NCI-H2227 (cell line): ENCODE results near the gene PRSS50.

Source experiments
- DNase-seq: peaks from one replicate; lab custom pipeline; 2025; ENCODE audit not compliant: unreplicated experiment; lab: John Stamatoyannopoulos, UW

The PRSS50 gene

GRCh38 chr3:46729038-46729437 is 11.4 kb upstream of the PRSS50 start:
- DNase-seq, result no peak

DNA sequence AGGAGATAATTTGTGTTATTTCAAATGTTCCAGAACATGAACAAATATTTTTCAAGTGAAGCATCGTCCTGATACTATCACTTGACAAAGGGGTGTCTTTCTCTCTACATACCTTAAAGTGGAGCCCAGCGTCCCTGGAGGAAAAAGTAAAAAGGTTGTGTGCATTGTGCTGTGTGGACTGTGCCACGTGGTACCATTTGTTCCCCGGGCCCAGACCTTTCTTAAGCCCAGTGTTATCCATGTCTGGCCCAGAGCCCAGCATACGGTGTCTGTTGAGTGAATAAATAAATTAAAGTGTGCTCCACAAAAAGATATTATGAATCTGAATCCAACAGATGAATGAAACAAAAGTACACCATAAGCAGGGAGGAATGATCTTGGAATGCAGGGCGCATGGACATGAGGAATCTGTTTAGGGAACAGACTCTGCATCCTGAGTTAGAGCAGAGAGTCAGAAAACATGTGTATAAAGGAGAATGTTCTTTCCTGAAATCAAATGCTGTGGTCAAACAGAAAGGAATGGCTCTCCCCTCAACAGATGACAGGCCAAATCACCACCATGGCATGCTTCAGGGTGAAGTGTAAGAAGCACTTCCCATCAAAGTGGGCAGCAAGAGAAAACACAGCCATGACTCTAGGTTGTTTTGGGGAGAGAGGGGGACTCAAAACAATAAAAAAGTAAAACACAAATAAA is 8.1 kb upstream of the PRSS50 start:
- no peak for DNase-seq

DNA sequence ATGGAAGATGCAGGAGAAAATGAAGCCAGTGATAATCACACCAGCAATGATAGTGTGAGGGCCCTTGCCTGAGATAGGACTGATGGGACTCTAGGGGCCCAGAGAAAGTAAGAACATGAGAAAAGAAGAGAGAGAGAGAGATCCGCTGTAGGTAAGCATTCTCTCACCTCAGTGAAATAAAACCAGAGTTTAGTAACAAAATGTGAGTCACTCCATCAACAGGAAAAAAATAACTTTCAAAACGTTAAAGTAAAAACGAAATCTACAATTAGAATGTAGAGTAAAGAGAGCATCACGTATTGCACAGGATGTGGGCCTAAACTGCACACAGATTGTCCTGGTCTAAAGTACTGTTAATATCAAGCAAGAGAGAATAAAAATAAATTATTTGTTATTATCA is 6.8 kb upstream of the PRSS50 start:
- no peak for DNase-seq

DNA sequence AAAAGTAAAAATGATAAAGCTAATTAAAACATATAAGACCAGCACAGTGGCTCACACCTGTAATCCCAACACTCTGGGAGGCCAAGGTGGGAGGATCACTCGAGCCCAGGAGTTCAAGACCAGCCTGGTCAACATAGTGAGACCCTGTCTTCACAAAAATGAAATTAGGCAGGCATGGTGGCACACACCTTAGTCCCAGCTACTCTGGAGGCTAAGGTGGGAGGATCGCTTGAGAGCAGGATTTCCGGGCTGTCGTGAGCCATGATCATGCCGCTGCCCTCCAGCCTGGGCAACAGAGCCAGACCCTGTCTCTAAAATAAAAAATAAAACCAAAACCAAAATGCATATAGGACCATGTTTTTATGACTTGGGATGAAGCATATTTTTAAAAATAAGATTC is 4.8 kb upstream of the PRSS50 start:
- no peak for DNase-seq

DNA sequence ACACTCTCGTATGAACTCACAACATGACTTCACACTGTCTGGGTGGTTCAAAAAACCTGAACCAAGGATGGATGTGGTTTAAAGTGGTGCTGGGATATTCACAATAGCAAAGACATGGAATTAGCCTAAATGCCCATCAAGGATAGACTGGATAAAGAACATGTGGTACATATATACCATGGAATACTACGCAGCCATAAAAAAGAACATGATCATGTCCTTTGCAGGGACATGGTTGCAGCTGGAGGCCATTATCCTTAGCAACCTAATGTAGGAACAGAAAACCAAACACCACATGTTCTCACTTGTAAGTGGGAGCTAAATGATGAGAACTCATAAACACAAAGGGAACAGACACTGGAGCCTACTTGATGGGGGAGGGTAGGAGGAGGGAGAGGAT is 3.3 kb upstream of the PRSS50 start:
- no peak for DNase-seq

DNA sequence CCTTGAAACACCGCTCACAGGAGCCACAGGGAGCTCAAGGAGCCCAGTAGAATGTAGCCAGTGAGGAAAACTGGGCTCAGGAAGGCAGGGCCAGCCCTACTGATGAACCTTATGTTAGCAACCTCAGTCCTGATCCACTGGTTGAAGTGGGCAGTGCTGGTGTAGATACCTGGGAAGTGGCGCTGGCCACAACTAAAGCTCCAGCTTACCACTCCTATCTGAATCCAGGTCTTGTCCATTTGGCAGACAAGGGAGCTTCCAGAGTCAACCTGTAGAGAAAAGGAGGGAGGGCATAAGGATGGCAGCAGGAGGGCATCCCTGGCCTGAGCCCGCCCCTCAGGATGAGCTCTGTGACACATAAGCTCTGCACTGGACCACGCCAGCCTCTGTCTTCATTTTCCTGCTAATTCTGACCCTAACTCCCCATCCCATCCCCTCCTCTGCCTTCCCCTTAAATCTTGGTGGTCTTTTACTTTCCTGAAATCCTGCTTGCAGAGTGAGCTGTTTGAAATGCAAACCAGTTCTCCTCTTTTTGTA is 2.1 kb upstream of the PRSS50 start:
- DNase-seq, result no peak

- no peak for DNase-seq
These were observed 1.4 kb upstream of the PRSS50 start for GRCh38 chr3:46719044-46719565.

GRCh38 chr3:46716461-46717441 is 918 bp downstream of the PRSS50 start:
- no peak for DNase-seq

GRCh38 chr3:46715507-46716175 is 2.0 kb downstream of the PRSS50 start:
- DNase-seq, result no peak

DNA sequence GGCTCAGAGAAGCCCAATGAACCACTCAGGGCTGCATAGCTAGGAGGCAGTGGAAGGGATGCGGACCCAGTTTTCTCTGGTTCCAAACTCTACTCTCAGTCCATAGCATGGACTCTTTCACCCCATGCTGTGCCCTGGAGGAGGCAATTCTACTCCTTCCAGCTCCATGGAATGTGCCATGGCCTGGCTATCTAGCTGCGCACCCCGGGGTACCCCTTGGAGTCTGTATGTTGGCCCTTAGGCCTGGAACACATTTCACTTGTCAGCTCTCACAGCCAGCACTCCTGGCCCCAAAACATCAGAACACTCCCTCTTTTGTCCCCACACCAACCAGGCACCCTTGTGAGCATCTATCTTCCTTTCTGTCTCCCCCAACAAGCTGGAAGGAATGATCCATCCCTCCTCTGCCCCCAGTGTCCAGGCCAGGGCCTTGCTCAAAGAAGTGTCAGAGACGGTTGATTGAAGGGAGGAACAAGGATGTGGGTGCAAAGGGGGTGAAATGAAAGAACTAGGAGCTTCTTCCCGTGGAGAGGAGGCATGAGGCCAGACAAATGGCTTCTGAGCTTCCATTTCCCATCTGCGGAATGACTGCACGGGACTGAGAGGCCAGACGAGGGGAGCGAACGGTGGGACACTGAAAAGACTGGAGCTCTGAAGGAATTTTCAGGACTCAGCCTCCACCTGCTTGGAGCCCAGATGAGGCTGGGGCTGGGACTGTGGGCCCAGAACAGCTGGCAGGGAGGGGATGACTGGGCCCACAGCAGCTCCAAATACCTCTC is 2.8 kb downstream of the PRSS50 start:
- no peak for DNase-seq

- DNase-seq, result no peak
These were observed 3.6 kb downstream of the PRSS50 start for GRCh38 chr3:46713898-46714552.

DNA sequence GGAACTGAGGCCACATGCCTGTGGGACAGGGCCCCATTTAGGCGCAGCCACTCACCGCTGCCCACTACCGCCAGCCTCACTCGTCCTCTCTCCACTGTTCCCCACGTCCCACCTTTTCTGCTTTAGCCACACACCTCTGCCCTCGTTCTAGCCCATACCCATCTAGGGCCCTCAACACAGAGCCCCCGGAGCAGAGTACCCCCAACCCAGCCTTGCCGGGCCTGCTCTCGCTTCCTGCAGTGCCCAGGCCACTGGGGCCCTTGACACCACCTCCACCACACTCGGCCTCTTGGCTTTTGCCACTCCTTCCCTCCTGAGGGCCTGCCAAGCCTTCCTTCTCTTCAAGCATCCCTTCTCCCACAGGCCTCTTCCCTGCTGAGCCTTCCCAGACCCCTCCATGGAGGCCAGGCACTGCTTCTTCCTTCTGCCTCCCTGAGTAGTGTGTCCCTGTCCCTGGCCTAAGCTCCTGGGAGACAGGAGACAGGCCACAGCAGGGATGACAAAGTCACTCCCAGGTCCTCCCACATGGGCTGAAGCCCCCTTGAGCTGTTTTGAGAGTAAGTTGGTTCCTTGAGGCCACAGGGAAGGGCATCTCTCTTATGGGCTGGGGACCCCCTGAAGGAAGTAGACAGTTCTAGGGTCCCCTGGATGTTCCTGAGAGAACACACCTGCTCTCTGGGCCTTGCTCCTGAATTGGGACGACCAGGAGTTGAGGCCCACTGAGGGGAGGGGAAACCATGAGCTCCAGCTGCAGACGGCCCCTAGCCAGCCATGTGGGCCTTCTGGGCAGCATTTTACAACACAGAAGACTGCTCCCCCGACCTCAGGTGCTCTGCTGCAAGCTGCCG is 4.4 kb downstream of the PRSS50 start:
- DNase-seq, result no peak

- DNase-seq, result no peak
These were observed 5.2 kb downstream of the PRSS50 start for GRCh38 chr3:46712191-46713049.

DNA sequence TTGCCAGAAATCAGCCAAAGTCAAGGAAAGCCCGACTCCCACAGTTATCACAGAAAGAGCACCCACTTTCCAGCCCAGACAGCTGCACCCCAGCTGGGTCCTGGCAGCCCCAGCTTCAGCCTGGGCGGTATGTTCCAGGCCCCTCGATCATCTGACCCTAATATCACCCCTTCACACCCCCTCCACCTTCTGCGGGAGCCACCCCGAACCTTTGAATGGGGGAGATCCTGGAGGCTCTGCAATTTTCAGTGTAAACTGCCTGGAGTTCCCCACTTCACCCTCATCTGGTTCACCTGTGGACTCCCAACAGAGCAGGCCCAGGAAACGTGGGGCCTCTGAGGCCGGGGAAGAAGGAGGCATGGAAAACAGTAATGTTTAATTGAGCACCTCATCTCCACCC is 5.9 kb downstream of the PRSS50 start:
- no peak for DNase-seq

GRCh38 chr3:46711305-46711704 is 6.4 kb downstream of the PRSS50 start:
- no peak for DNase-seq

DNA sequence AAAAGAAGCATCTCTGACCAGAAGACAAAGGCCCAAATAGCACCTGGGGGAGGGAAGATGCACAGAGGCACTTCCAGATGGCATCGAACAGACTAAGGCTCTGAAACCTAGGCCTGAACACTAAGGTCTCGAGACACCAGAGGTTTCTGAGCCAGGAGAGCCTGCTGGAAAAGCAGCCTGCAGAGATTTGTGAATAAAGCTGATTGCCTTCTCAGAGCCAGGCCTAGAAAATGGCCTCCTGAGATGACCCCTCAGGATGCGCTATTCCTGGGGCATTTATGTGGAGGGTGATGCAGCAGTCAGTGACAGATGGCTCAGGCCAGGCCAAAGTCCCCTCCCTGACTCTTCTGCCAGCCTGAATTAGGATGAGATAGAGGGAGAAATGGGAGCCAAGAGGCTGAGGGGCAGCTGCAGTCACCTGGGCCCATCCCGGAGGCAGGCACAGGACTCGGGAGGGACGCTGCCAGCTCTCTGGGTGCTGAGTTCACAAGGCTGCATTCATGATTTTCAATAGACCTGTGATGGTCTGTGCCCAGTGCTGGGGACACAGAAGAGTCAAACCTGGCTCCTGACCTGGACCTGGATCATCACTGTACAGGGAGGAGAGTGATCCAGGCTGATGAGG is 6.9 kb downstream of the PRSS50 start:
- no peak for DNase-seq

DNA sequence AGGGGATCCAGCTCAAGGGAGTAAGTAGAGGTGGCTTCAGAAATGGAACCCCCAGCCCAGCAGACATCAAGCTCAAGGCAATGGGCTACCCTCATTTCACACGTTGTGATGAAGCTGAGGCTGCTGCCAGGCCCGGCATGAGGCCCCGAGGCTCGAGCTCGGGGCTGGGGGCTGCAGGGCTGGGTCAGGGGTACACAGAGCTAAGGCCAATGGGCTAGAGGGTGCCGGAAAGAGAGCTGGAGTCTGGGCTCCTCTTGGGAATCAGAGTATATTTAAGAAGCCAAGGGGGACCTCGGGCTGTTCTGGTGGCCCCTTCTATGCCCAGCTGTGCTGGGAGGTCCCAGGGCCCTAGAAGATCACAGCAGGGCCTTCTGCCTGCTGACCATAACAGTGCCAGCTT is 7.4 kb downstream of the PRSS50 start:
- DNase-seq, result no peak

GRCh38 chr3:46709721-46710120 is 7.9 kb downstream of the PRSS50 start:
- DNase-seq, result no peak
